ENCODE results near the gene MEMO1. TPM values are rescaled to one million over a fixed set of nuclear protein-coding genes. Genes with fewer than 3 reads are reported as not detected.
"Not testable (repeated sequence)": the region's sequence is repeated elsewhere in the genome, so short reads cannot be mapped to it uniquely, and the experiment has no call there.

Gene MEMO1
- total and polyA plus RNA-seq, 5 donors: 33.0 to 39.7 (median 37.0) TPM

GRCh38 chr2:31978436-31978835 lies 32.4 kb downstream of the MEMO1 start:
- WGBS: 97% methylated on average over 6 of the region's 6 CpGs
- Histone ChIP-seq H3K4me3 (ENCODE audit: low read length) (no peak overlapping the region), H3K9me3 (ENCODE audit: control insufficient read depth, low read length) (no peaks in the 10 kb centered on the region), H3K4me1 (ENCODE audit: control insufficient read depth, insufficient read depth, low read length) (no peaks in the 10 kb centered on the region), H3K27me3 (ENCODE audit: control insufficient read depth, insufficient read depth) (no peaks in the 10 kb centered on the region), H3K27ac (ENCODE audit: low read length) (no peak overlapping the region)
- DNase-seq (no peak), ATAC-seq (no peak)
- intact Hi-C loops (cut with DNase I): no loop called here

- no peaks in the 10 kb centered on the region for H3K27me3 ChIP-seq (ENCODE audit: control insufficient read depth, insufficient read depth)
- H3K4me1 ChIP-seq (ENCODE audit: control insufficient read depth, insufficient read depth, low read length): peaks cover 1% of the 10 kb centered on the region
- ATAC-seq (no peak), DNase-seq (no peak)
- H3K27ac ChIP-seq (ENCODE audit: low read length): no peak overlapping the region
- H3K9me3 ChIP-seq (ENCODE audit: control insufficient read depth, low read length): no peaks in the 10 kb centered on the region
- intact Hi-C loops (cut with DNase I): no loop called here
- H3K4me3 ChIP-seq (ENCODE audit: low read length): no peak overlapping the region
Observed at GRCh38 chr2:31973665-31974064, 37.1 kb downstream of the MEMO1 start.

GRCh38 chr2:31972059-31972458 lies 38.7 kb downstream of the MEMO1 start:
- intact Hi-C loops (cut with DNase I): no loop called here
- H3K4me1 ChIP-seq (ENCODE audit: control insufficient read depth, insufficient read depth, low read length): peaks cover 1% of the 10 kb centered on the region
- no peaks in the 10 kb centered on the region for H3K27me3 ChIP-seq (ENCODE audit: control insufficient read depth, insufficient read depth)
- no peaks in the 10 kb centered on the region for H3K9me3 ChIP-seq (ENCODE audit: control insufficient read depth, low read length)
- no peak for DNase-seq
- no peak for ATAC-seq
- 92% methylated on average over 2 of the region's 2 CpGs for WGBS
- no peak overlapping the region for H3K27ac ChIP-seq (ENCODE audit: low read length)
- no peak overlapping the region for H3K4me3 ChIP-seq (ENCODE audit: low read length)

GRCh38 chr2:31969178-31969577 lies 41.6 kb downstream of the MEMO1 start:
- intact Hi-C loops (cut with DNase I): no loop called here
- Histone ChIP-seq H3K27ac (ENCODE audit: low read length) (no peak overlapping the region), H3K27me3 (ENCODE audit: control insufficient read depth, insufficient read depth) (no peaks in the 10 kb centered on the region), H3K9me3 (ENCODE audit: control insufficient read depth, low read length) (no peaks in the 10 kb centered on the region), H3K4me1 (ENCODE audit: control insufficient read depth, insufficient read depth, low read length) (peaks cover 1% of the 10 kb centered on the region), H3K4me3 (ENCODE audit: low read length) (no peak overlapping the region)
- ATAC-seq (no peak), DNase-seq (no peak)
- WGBS: 93% methylated on average over 4 of the region's 4 CpGs

- 88% methylated on average over 1 of the region's 1 CpG for WGBS
Observed at GRCh38 chr2:31967790-31968189, 43.0 kb downstream of the MEMO1 start.

GRCh38 chr2:31966402-31966801 lies 44.4 kb downstream of the MEMO1 start:
- DNase-seq; intact Hi-C loops (cut with DNase I); H3K4me3 ChIP-seq (ENCODE audit: low read length); H3K9me3 ChIP-seq (ENCODE audit: control insufficient read depth, low read length); ATAC-seq; H3K4me1 ChIP-seq (ENCODE audit: control insufficient read depth, insufficient read depth, low read length); H3K27ac ChIP-seq (ENCODE audit: low read length); H3K27me3 ChIP-seq (ENCODE audit: control insufficient read depth, insufficient read depth): not testable (repeated sequence)
- WGBS: 98% methylated on average over 6 of the region's 6 CpGs

More at GRCh38 chr2:31967790-31968189, 43.0 kb downstream of the MEMO1 start:
- ATAC-seq (no peak), DNase-seq (no peak)
- H3K27me3 ChIP-seq (ENCODE audit: control insufficient read depth, insufficient read depth): no peaks in the 10 kb centered on the region
- H3K9me3 ChIP-seq (ENCODE audit: control insufficient read depth, low read length): no peaks in the 10 kb centered on the region
- H3K27ac ChIP-seq (ENCODE audit: low read length): no peak overlapping the region
- intact Hi-C loops (cut with DNase I): no loop called here
- H3K4me3 ChIP-seq (ENCODE audit: low read length): no peak overlapping the region
- H3K4me1 ChIP-seq (ENCODE audit: control insufficient read depth, insufficient read depth, low read length): peaks cover 1% of the 10 kb centered on the region

- DNase-seq: no peak
- Histone ChIP-seq H3K27ac (ENCODE audit: low read length) (no peak overlapping the region), H3K27me3 (ENCODE audit: control insufficient read depth, insufficient read depth) (no peaks in the 10 kb centered on the region), H3K4me3 (ENCODE audit: low read length) (no peak overlapping the region), H3K9me3 (ENCODE audit: control insufficient read depth, low read length) (no peaks in the 10 kb centered on the region), H3K4me1 (ENCODE audit: control insufficient read depth, insufficient read depth, low read length) (peaks cover 3% of the 10 kb centered on the region)
- intact Hi-C loops (cut with DNase I): no loop called here
- 94% methylated on average over 5 of the region's 5 CpGs for WGBS
- ATAC-seq: no peak
Observed at GRCh38 chr2:31965094-31965493, 45.7 kb downstream of the MEMO1 start.

GRCh38 chr2:31962757-31963361 lies 47.9 kb downstream of the MEMO1 start:
- Histone ChIP-seq H3K27ac (ENCODE audit: low read length) (no peak overlapping the region), H3K27me3 (ENCODE audit: control insufficient read depth, insufficient read depth) (no peaks in the 10 kb centered on the region), H3K4me1 (ENCODE audit: control insufficient read depth, insufficient read depth, low read length) (peaks cover 6% of the 10 kb centered on the region), H3K9me3 (ENCODE audit: control insufficient read depth, low read length) (no peaks in the 10 kb centered on the region), H3K4me3 (ENCODE audit: low read length) (no peak overlapping the region)
- intact Hi-C loops (cut with DNase I): no loop called here
- WGBS: 89% methylated on average over 2 of the region's 2 CpGs
- DNase-seq: peak in 2 of 3 donors; percentile 18 to 62
- no peak for ATAC-seq

- ATAC-seq (no peak), DNase-seq (no peak)
- 75% methylated on average over 5 of the region's 5 CpGs for WGBS
- Histone ChIP-seq H3K4me3 (ENCODE audit: low read length) (no peak overlapping the region), H3K27ac (ENCODE audit: low read length) (no peak overlapping the region), H3K4me1 (ENCODE audit: control insufficient read depth, insufficient read depth, low read length) (peaks cover 6% of the 10 kb centered on the region), H3K9me3 (ENCODE audit: control insufficient read depth, low read length) (no peaks in the 10 kb centered on the region), H3K27me3 (ENCODE audit: control insufficient read depth, insufficient read depth) (no peaks in the 10 kb centered on the region)
- intact Hi-C loops (cut with DNase I): no loop called here
Observed at GRCh38 chr2:31958140-31958717, 52.6 kb downstream of the MEMO1 start.

GRCh38 chr2:31957354-31958139 lies 53.3 kb downstream of the MEMO1 start:
- Histone ChIP-seq H3K27me3 (ENCODE audit: control insufficient read depth, insufficient read depth) (no peaks in the 10 kb centered on the region), H3K9me3 (ENCODE audit: control insufficient read depth, low read length) (no peaks in the 10 kb centered on the region), H3K4me1 (ENCODE audit: control insufficient read depth, insufficient read depth, low read length) (peaks cover 6% of the 10 kb centered on the region), H3K27ac (ENCODE audit: low read length) (no peak overlapping the region), H3K4me3 (ENCODE audit: low read length) (no peak overlapping the region)
- ATAC-seq (no peak), DNase-seq (no peak)
- intact Hi-C loops (cut with DNase I): no loop called here
- WGBS: 84% methylated on average over 1 of the region's 1 CpG

- intact Hi-C loops (cut with DNase I); H3K9me3 ChIP-seq (ENCODE audit: control insufficient read depth, low read length); DNase-seq; H3K4me1 ChIP-seq (ENCODE audit: control insufficient read depth, insufficient read depth, low read length); ATAC-seq; H3K27me3 ChIP-seq (ENCODE audit: control insufficient read depth, insufficient read depth); H3K4me3 ChIP-seq (ENCODE audit: low read length); H3K27ac ChIP-seq (ENCODE audit: low read length): not testable (repeated sequence)
- 84% methylated on average over 8 of the region's 8 CpGs for WGBS
Observed at GRCh38 chr2:31956934-31957333, 53.9 kb downstream of the MEMO1 start.

Measured in right cardiac atrium (tissue), 5 donors.